Sigmoid colon (tissue), 7 donors: Measurements from ENCODE around the gene S100A16. TPM values are rescaled to one million over a fixed set of nuclear protein-coding genes. Genes with fewer than 3 reads are reported as not detected.
"Not testable (repeated sequence)": the region's sequence is repeated elsewhere in the genome, so short reads cannot be mapped to it uniquely, and the experiment has no call there.

Experiments
- DNase-seq: peaks from one replicate; pipeline ENCODE4 v3.0.0-alpha.2; 2019
- H3K27ac ChIP-seq, 4 donors: fragments of 200-600 bp; sonication (generic); one replicate each; pipeline ENCODE4 v1.5.1; 2016 to 2019; ENCODE audit warnings: mild to moderate bottlenecking in 1 of 4
- H3K27me3 ChIP-seq, 3 donors: fragments of 200-600 bp; sonication (generic); one replicate each; pipeline ENCODE4 v1.5.1; 2019; ENCODE audit warnings: mild to moderate bottlenecking in 1 of 3
- H3K36me3 ChIP-seq, 4 donors: fragments of 200-600 bp; sonication (generic); one replicate each; pipeline ENCODE4 v1.5.1; 2016 to 2019
- H3K4me1 ChIP-seq, 4 donors: fragments of 200-600 bp; sonication (generic); one replicate each; pipeline ENCODE4 v1.5.1; 2017 to 2019
- H3K4me3 ChIP-seq, 4 donors: fragments of 200-600 bp; sonication (generic); one replicate each; pipeline ENCODE4 v1.5.1; 2017 to 2019; ENCODE audit warnings: mild to moderate bottlenecking in 2 of 4, moderate library complexity in 1 of 4
- H3K9me3 ChIP-seq, 4 donors: fragments of 200-600 bp in 3 of 4; sonication (generic) in 3 of 4; one replicate each; pipeline versions ENCODE4 v1.5.1 to v1.6.1; 2013 to 2019
- EP300 ChIP-seq, 4 donors: sonication (generic); formaldehyde crosslinking; IDR thresholded peaks; one replicate each; pipeline ENCODE4 v1.6.1; 2017; ENCODE audit warnings: antibody characterized with exemption in 4 of 4
- POLR2A ChIP-seq, 2 donors: fragments of 450-650 bp; IDR thresholded peaks; one replicate each; pipeline ENCODE4 v1.6.1; 2016; ENCODE audit warnings: antibody characterized with exemption in 2 of 2, mild to moderate bottlenecking in 2 of 2, moderate library complexity in 2 of 2
- POLR2AphosphoS5 ChIP-seq, 4 donors: sonication (generic); formaldehyde crosslinking; IDR thresholded peaks; one replicate each; pipeline ENCODE4 v1.6.1; 2017; ENCODE audit warnings: antibody characterized with exemption in 4 of 4
- WGBS, 2 donors: extraction: QIAGEN DNeasy Blood & Tissue Kit; methylation state at CpG; one replicate each; pipeline ENCODE4 v1.1.7; 2013; 5-methylcytosine and 5-hydroxymethylcytosine counted together
- intact Hi-C: fragments of 100-400 bp; cut with DNase I; formaldehyde crosslinking; loops from one replicate; pipeline ENCODE4 v1.15.1; 2023
- polyA plus RNA-seq, 3 donors: library from polyadenylated mRNA; stranded (reverse); fragments of 200-250 nt; gene quantifications; one replicate each; pipeline ENCODE4 v1.2.3, GENCODE V29; 2013
- total RNA-seq, 4 donors: library from RNA; depleted of rRNA; stranded (reverse); fragments of >200 nt; gene quantifications; one replicate each; pipeline ENCODE4 v1.1.0, GENCODE V29; 2016
- TF ChIP-seq, protein P1 (sequence below), 4 experiments: fragments of 450-650 bp in 3 of 4; fragments of 200-600 bp in 1 of 4; IDR thresholded peaks; one replicate each; pipeline ENCODE4 v1.5.1; 2016 to 2019; ENCODE audit warnings: antibody characterized with exemption in 4 of 4, mild to moderate bottlenecking in 3 of 4, moderate library complexity in 2 of 4
- donor health status: healthy with polysubstance abuse.
- donor health status: Bipolar disorder and iron deficiency.
- donor health status: healthy.

Gene S100A16
- total and polyA plus RNA-seq, 7 donors: 35.6 to 492 (median 49.9) TPM

DNA sequence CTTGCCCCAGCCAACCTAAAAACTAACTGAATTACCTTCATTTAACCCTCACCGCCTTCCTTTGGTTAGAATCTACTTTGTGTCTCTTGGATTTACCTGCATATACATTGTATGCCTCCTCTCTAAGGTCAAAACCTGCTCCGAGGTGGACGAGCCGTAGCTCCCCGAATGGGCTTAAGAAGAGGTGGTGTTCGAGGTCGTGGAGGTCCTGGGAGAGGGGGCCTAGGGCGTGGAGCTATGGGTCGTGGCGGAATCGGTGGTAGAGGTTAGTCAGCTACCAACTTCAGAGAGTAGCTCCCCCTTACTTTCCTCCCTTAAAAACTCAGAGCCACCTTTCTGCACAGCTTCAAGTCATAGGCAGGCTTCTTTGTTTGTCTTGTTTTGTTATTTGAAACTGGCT is 30.2 kb upstream of the S100A16 start:
- Histone ChIP-seq H3K9me3 (no peaks in the 10 kb centered on the region), H3K27ac (no peak overlapping the region), H3K4me1 (peaks cover 0 to 19% (median 9%) of the 10 kb centered on the region in 4 donors), H3K4me3 (no peak overlapping the region), H3K27me3 (no peaks in the 10 kb centered on the region), H3K36me3 (peaks cover 39 to 91% (median 66%) of the 10 kb centered on the region in 4 donors)
- 93 to 95% methylated on average over 11 of the region's 11 CpGs for WGBS, 2 donors
- intact Hi-C loops: no loop called here
- no peak for DNase-seq
- TF ChIP-seq POLR2AphosphoS5 (IDR thresholded peaks at IDR 0.05): no peak
- TF ChIP-seq, protein P1, sequence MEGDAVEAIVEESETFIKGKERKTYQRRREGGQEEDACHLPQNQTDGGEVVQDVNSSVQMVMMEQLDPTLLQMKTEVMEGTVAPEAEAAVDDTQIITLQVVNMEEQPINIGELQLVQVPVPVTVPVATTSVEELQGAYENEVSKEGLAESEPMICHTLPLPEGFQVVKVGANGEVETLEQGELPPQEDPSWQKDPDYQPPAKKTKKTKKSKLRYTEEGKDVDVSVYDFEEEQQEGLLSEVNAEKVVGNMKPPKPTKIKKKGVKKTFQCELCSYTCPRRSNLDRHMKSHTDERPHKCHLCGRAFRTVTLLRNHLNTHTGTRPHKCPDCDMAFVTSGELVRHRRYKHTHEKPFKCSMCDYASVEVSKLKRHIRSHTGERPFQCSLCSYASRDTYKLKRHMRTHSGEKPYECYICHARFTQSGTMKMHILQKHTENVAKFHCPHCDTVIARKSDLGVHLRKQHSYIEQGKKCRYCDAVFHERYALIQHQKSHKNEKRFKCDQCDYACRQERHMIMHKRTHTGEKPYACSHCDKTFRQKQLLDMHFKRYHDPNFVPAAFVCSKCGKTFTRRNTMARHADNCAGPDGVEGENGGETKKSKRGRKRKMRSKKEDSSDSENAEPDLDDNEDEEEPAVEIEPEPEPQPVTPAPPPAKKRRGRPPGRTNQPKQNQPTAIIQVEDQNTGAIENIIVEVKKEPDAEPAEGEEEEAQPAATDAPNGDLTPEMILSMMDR (IDR thresholded peaks at IDR 0.05): no peak
- TF ChIP-seq EP300 (IDR thresholded peaks at IDR 0.05): no peak
- TF ChIP-seq POLR2A (IDR thresholded peaks at IDR 0.05): no peak

DNA sequence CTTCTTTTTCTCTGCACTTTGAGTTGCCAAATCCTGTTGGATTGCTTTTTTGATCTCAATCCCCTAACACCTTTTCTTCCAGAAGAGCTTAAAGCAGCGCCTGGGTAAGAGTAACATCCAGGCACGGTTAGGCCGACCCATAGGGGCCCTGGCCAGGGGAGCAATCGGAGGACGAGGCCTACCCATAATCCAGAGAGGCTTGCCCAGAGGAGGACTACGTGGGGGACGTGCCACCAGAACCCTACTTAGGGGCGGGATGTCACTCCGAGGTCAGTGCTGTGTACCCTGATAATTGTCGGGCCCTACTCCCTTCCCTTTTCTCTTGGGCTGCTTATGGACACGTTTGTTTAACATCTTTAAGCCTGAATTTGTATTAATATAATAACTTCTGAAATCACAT is 29.2 kb upstream of the S100A16 start:
- DNase-seq: no peak
- H3K36me3 ChIP-seq: peaks cover 44 to 100% (median 72%) of the 10 kb centered on the region in 4 donors
- no peak overlapping the region for H3K4me3 ChIP-seq
- H3K27me3 ChIP-seq: no peaks in the 10 kb centered on the region
- TF ChIP-seq EP300 (IDR thresholded peaks at IDR 0.05) (no peak), POLR2AphosphoS5 (IDR thresholded peaks at IDR 0.05) (no peak), POLR2A (IDR thresholded peaks at IDR 0.05) (no peak)
- TF ChIP-seq, protein P1 (IDR thresholded peaks at IDR 0.05): no peak
- H3K9me3 ChIP-seq: no peaks in the 10 kb centered on the region
- H3K4me1 ChIP-seq: peaks cover 0 to 27% (median 14%) of the 10 kb centered on the region in 4 donors
- no peak overlapping the region for H3K27ac ChIP-seq
- intact Hi-C loops: no loop called here
- 90 to 91% methylated on average over 11 of the region's 11 CpGs for WGBS, 2 donors

DNA sequence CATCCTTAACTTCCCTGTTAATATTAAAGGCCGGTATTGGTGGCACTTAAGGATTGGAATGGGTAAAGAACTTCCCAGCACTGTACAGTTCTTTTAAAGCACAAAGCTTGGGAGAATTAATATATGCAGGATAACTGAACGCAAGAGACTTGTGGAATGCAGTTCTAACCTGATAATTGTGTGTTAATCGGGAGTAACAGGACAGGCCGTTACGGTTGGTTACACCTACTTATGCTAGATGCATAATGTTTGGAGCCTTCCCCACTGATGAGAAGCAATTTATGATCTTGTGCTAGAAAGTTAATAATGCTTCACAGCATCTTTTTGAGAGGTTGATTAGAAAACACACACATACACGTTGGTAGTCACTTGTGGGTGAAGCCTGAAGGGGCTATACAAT is 27.9 kb upstream of the S100A16 start:
- Histone ChIP-seq H3K4me1 (peaks cover 0 to 40% (median 22%) of the 10 kb centered on the region in 4 donors), H3K36me3 (peaks cover 50 to 100% (median 74%) of the 10 kb centered on the region in 4 donors)

DNA sequence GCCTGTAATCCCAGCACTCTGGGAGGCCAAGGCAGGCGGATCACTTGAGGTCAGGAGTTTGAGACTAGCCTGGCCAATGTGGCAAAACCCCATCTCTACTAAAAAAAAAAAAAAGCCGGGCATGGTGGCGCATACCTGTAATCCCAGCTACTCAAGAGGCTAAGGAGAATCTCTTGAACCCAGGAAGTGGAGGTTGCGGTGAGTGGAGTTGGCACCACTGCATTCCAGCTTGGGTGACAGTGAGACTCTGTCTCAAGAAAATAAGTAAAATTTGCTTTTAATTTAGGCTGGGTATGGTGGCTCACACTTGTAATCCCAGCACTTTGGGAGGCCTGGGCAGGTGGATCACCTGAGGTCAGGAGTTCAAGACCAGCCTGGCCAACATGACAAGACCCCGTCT is 27.3 kb upstream of the S100A16 start:
- H3K4me1 ChIP-seq: peaks cover 0 to 46% (median 29%) of the 10 kb centered on the region in 4 donors
- H3K36me3 ChIP-seq: peaks cover 44 to 95% (median 68%) of the 10 kb centered on the region in 4 donors
- H3K9me3 ChIP-seq, H3K27me3 ChIP-seq, H3K4me3 ChIP-seq, H3K27ac ChIP-seq, intact Hi-C loops, DNase-seq: not testable (repeated sequence)
- 97% methylated on average over 5 of the region's 5 CpGs for WGBS, 2 donors

More for the DNA sequence above, 27.9 kb upstream of the S100A16 start:
- no peak for TF ChIP-seq EP300 (IDR thresholded peaks at IDR 0.05)
- TF ChIP-seq, protein P1 (IDR thresholded peaks at IDR 0.05): no peak
- no peak for TF ChIP-seq POLR2AphosphoS5 (IDR thresholded peaks at IDR 0.05)
- no peak for TF ChIP-seq POLR2A (IDR thresholded peaks at IDR 0.05)
- Histone ChIP-seq H3K9me3 (no peaks in the 10 kb centered on the region), H3K4me3 (no peak overlapping the region), H3K27ac (no peak overlapping the region), H3K27me3 (no peaks in the 10 kb centered on the region)
- intact Hi-C loops: no loop called here
- DNase-seq: no peak
- WGBS, 2 donors: 75 to 79% methylated on average over 6 of the region's 6 CpGs

DNA sequence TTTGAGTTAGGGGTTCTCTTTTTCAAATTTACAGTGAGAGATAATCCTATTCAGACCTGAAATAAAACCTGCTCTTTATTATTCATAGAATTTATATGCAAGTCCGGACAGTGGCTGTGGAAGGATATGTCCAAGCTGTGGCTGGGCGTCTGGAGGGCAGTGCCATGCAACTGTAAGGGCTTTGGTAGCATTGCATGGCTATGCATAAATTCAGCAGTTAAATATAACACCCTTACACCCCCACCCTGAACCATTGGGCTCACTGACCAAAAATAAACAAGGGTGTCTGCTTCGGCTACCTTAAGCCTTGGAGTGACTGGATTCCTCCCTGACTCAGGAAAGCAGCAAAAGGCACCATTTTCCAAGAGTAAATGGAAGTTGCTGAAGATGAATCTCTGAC is 26.3 kb upstream of the S100A16 start:
- Histone ChIP-seq H3K9me3 (no peaks in the 10 kb centered on the region), H3K27me3 (no peaks in the 10 kb centered on the region), H3K36me3 (peaks cover 42 to 86% (median 61%) of the 10 kb centered on the region in 4 donors), H3K4me3 (no peak overlapping the region), H3K4me1 (peaks cover 0 to 50% (median 34%) of the 10 kb centered on the region in 4 donors), H3K27ac (no peak overlapping the region)
- no peak for TF ChIP-seq EP300 (IDR thresholded peaks at IDR 0.05)
- TF ChIP-seq POLR2A (IDR thresholded peaks at IDR 0.05): no peak
- TF ChIP-seq, protein P1 (IDR thresholded peaks at IDR 0.05): no peak
- no peak for DNase-seq
- WGBS, 2 donors: 86 to 87% methylated on average over 3 of the region's 3 CpGs
- intact Hi-C loops: no loop called here
